ENCODE results near the gene RNF112. TPM values are rescaled to one million over a fixed set of nuclear protein-coding genes. Genes with fewer than 3 reads are reported as not detected.

RNF112 gene
- total RNA-seq, 2 experiments from 2014 or later: 0.47 TPM; not detected in 1

- H3K36me3 ChIP-seq (ENCODE audit: insufficient read depth, low read length): peaks cover 33% of the 10 kb centered on the region; the same call in 1 of the 2 replicates
- ChIA-PET CTCF (ENCODE audit: unreplicated experiment) (interaction anchor here (1.4 kb wide), 1 partner anchor 69 kb away, joined by 6 read pairs; no protein-coding TSS in a partner anchor), POLR2A (interaction anchor here (2.3 kb wide), 1 partner anchor 9 kb away, joined by 19 read pairs; no protein-coding TSS in a partner anchor)
- DNase-seq (ENCODE audit: low spot score): no peak
- H3K4me3 ChIP-seq (ENCODE audit: low read depth, low read length, poor library complexity, severe bottlenecking): peak overlapping the region; percentile 84
- H3K27ac ChIP-seq (ENCODE audit: low read depth, low read length, poor library complexity, severe bottlenecking): no peak overlapping the region
- no peak for TF ChIP-seq EZH2phosphoT487 (IDR thresholded peaks at IDR 0.05; ENCODE audit: borderline replicate concordance, low read depth, low read length)
- TF ChIP-seq CTCF (conservative IDR thresholded peaks at IDR 0.05; ENCODE audit: low read length): no peak
- no peaks in the 10 kb centered on the region for H3K9me2 ChIP-seq (ENCODE audit: insufficient read depth, low read length)
- intact Hi-C loops (cut with micrococcal nuclease; ENCODE audit: unreplicated experiment): loop anchor here (5.0 to 10.0 kb wide), 3 partner anchors 83 to 265 kb away; partner anchors contain the start of gene ALDH3A2
- TSS peak; percentile 52 for BruUV-seq (replicated peaks)
- H3K4me2 ChIP-seq (ENCODE audit: low read length): peak overlapping the region; percentile 84
- H3K9me3 ChIP-seq (ENCODE audit: low read length): no peaks in the 10 kb centered on the region
- H2AFZ ChIP-seq (ENCODE audit: low read length): no peak overlapping the region
- peaks cover 19% of the 10 kb centered on the region for H3K4me1 ChIP-seq (ENCODE audit: insufficient read depth, low read length, poor library complexity, severe bottlenecking)
- no peaks in the 10 kb centered on the region for H4K20me1 ChIP-seq (ENCODE audit: insufficient read depth, low read length)
- H3K79me2 ChIP-seq (ENCODE audit: insufficient read depth, low read depth, low read length): peaks cover 7% of the 10 kb centered on the region; the same call in 1 of the 2 replicates
Measured at GRCh38 chr17:19379361-19380065, 31.5 kb upstream of the RNF112 start.

GRCh38 chr17:19380481-19381301 lies 30.3 kb upstream of the RNF112 start:
- POLR2A ChIA-PET: interaction anchor here (0.6 kb wide), 1 partner anchor 45 kb away, joined by 5 read pairs; no protein-coding TSS in a partner anchor

More at GRCh38 chr17:19380481-19381301, 30.3 kb upstream of the RNF112 start:
- CTCF ChIA-PET (ENCODE audit: unreplicated experiment): no interaction called here
- intact Hi-C loops (cut with micrococcal nuclease; ENCODE audit: unreplicated experiment): no loop called here
- Histone ChIP-seq H2AFZ (ENCODE audit: low read length) (no peak overlapping the region), H4K20me1 (ENCODE audit: insufficient read depth, low read length) (no peaks in the 10 kb centered on the region), H3K4me2 (ENCODE audit: low read length) (no peak overlapping the region), H3K36me3 (ENCODE audit: insufficient read depth, low read length) (peaks cover 33% of the 10 kb centered on the region; the same call in 1 of the 2 replicates), H3K27ac (ENCODE audit: low read depth, low read length, poor library complexity, severe bottlenecking) (no peak overlapping the region), H3K9me3 (ENCODE audit: low read length) (no peaks in the 10 kb centered on the region), H3K79me2 (ENCODE audit: insufficient read depth, low read depth, low read length) (peaks cover 7% of the 10 kb centered on the region; the same call in 1 of the 2 replicates), H3K9me2 (ENCODE audit: insufficient read depth, low read length) (no peaks in the 10 kb centered on the region), H3K4me3 (ENCODE audit: low read depth, low read length, poor library complexity, severe bottlenecking) (no peak overlapping the region), H3K4me1 (ENCODE audit: insufficient read depth, low read length, poor library complexity, severe bottlenecking) (peaks cover 19% of the 10 kb centered on the region)
- no peak for TF ChIP-seq EZH2phosphoT487 (IDR thresholded peaks at IDR 0.05; ENCODE audit: borderline replicate concordance, low read depth, low read length)
- TF ChIP-seq CTCF (conservative IDR thresholded peaks at IDR 0.05; ENCODE audit: low read length): no peak
- no peak for DNase-seq (ENCODE audit: low spot score)
- no TSS peak for BruUV-seq (replicated peaks)

All from OCI-LY7 (cell line).